NB4 (cell line): ENCODE results near the gene OR2A5.
A peak's percentile ranks its signal among the peaks of the same experiment; 100 is the strongest.
"Not testable (repeated sequence)": the region's sequence is repeated elsewhere in the genome, so short reads cannot be mapped to it uniquely, and the experiment has no call there.

ENCODE experiments used
- DNase-seq: peaks from one replicate; pipeline ENCODE4 v3.0.0; 2010; ENCODE audit warnings: low read depth
- H3K4me3 ChIP-seq: one replicate; pipeline ENCODE4 v1.5.1; 2011; ENCODE audit warnings: mild to moderate bottlenecking, low read depth, low read length, moderate library complexity
- CTCF ChIP-seq: IDR thresholded peaks from one replicate; pipeline ENCODE4 v1.5.1; 2012; ENCODE audit warnings: low read depth, low read length
- MAX ChIP-seq: IDR thresholded peaks from 2 replicates; pipeline ENCODE4 v1.6.1; 2011; ENCODE audit warnings: low read depth, low read length
- MYC ChIP-seq: IDR thresholded peaks from 2 replicates; pipeline ENCODE4 v1.6.1; 2011; ENCODE audit warnings: low read depth, low read length
- POLR2A ChIP-seq: IDR thresholded peaks from 2 replicates; pipeline ENCODE4 v1.6.1; 2011; ENCODE audit warnings: mild to moderate bottlenecking; ENCODE audit not compliant: insufficient read length; ENCODE audit errors: extremely low read depth

The OR2A5 gene

GRCh38 chr7:144049491-144049890 lies 743 bp downstream of the OR2A5 start:
- no peak for TF ChIP-seq MYC
- TF ChIP-seq CTCF, result no peak
- TF ChIP-seq POLR2A, result no peak
- TF ChIP-seq MAX, result no peak
- H3K4me3 ChIP-seq, result no peak overlapping the region
- no peak for DNase-seq

DNA sequence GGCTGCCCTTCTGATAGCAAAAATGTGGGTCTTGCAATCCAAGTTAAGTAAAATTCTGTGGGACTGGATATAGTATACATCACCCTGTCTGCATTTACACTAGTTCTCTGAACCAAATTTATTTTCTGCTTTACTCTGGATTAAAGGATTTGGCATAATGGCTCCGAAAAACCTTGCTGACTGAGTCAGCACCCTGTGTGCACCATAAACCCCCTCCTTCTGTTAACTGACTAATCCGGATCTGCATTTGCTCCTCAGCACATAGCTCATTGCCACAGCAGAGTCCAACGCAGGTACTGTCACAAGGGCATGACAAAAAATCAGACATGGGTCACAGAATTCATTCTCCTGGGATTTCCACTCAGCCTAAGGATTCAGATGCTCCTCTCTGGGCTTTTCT lies 1.3 kb downstream of the OR2A5 start:
- DNase-seq, result no peak
- no peak for TF ChIP-seq MAX
- no peak for TF ChIP-seq CTCF
- TF ChIP-seq MYC, result no peak
- no peak for TF ChIP-seq POLR2A
- H3K4me3 ChIP-seq, result no peak overlapping the region

- DNase-seq, H3K4me3 ChIP-seq: not testable (repeated sequence)
Observed at GRCh38 chr7:144050884-144051283, 2.1 kb downstream of the OR2A5 start.

GRCh38 chr7:144057954-144058353 lies 9.2 kb downstream of the OR2A5 start:
- TF ChIP-seq CTCF, result no peak
- no peak for TF ChIP-seq MAX
- no peak for TF ChIP-seq POLR2A
- no peak for TF ChIP-seq MYC
- no peak for DNase-seq
- no peak overlapping the region for H3K4me3 ChIP-seq

DNA sequence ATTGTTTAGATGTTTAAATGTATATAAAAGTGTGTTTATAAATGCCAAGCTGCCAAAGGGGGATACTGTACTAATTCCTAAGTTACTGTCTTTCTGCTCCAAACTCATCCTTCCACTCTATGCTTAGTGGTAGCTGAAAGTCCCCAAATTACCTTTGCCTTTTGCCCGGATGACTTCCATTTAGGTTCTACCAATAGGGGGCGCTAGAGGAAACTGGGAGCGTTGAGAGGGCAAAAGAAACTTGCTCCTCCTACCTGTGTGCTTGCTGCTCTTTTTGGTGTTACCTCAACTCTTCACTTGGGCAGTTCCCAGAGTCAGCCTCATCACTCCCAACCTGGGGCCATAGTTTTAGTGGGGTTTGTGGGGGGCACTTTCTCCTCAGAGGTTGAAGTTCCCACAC lies 15.0 kb downstream of the OR2A5 start:
- TF ChIP-seq MAX (no peak), MYC (no peak), CTCF (peak; percentile 50)
- H3K4me3 ChIP-seq, result no peak overlapping the region
- peak; percentile 18 for DNase-seq

DNA sequence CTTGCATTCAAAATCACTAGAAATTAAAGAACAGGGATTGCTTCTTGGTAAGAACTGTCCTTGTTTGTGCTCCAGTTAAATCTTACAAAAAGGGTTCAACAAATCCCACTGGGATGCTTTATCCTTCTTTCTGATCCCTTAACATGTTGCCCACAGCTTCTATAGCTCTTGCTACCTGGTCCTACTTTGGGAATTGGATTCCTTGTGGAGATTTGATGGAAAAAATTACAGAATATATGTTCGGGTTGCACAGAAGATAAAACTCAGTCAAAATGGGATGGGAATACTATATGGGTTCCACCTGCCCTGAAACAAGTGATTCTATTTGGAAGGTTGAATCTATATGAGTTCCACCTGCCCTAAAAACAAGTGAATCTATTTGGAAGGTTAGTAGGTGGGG lies 20.8 kb downstream of the OR2A5 start, which contains the start of gene OR2A25:
OR2A25 (plus strand) TSS at position 301 of the 400 bp plus-strand sequence. CDS start 4,409 bp downstream, outside the sequence.
- H3K4me3 ChIP-seq, result no peak within 1 kb of the TSS
- TF ChIP-seq POLR2A (no peak), MYC (no peak), CTCF (no peak), MAX (no peak)
- no peak for DNase-seq
